ENCODE data around the gene OR52E1. TPM values are rescaled to one million over a fixed set of nuclear protein-coding genes. Genes with fewer than 3 reads are reported as not detected.
"Not testable (repeated sequence)": the region's sequence is repeated elsewhere in the genome, so short reads cannot be mapped to it uniquely, and the experiment has no call there.

The OR52E1 gene
- total and polyA plus RNA-seq, 3 donors from 2014 or later: not detected

- no peaks in the 10 kb centered on the region for H3K4me1 ChIP-seq
- intact Hi-C loops (cut with DNase I; ENCODE audit: low total_unique reads): no loop called here
- no peak overlapping the region for H3K27ac ChIP-seq
- H3K27me3 ChIP-seq: no peaks in the 10 kb centered on the region
- no peak for DNase-seq
- no peaks in the 10 kb centered on the region for H3K36me3 ChIP-seq (ENCODE audit: low read depth, missing control alignments)
- H3K4me3 ChIP-seq: no peak overlapping the region
- TF ChIP-seq CTCF (IDR thresholded peaks at IDR 0.05) (no peak), POLR2A (IDR thresholded peaks at IDR 0.05) (no peak)
- H3K9me3 ChIP-seq: no peaks in the 10 kb centered on the region
- WGBS, 2 donors: 70 to 75% methylated on average over 15 of the region's 15 CpGs
Measured at GRCh38 chr11:5046754-5047330, 22.5 kb upstream of the OR52E1 start.

- H3K27ac ChIP-seq; H3K9me3 ChIP-seq; H3K4me1 ChIP-seq; DNase-seq; H3K4me3 ChIP-seq; H3K27me3 ChIP-seq; intact Hi-C loops (cut with DNase I; ENCODE audit: low total_unique reads); H3K36me3 ChIP-seq (ENCODE audit: low read depth, missing control alignments): not testable (repeated sequence)
- WGBS, 2 donors: 83% methylated on average over 5 of the region's 5 CpGs
Measured at GRCh38 chr11:5058679-5059078, 10.7 kb upstream of the OR52E1 start.

- no peak for DNase-seq
- Histone ChIP-seq H3K9me3 (no peaks in the 10 kb centered on the region), H3K27ac (no peak within 1 kb of the TSS), H3K27me3 (no peaks in the 10 kb centered on the region), H3K4me1 (no peaks in the 10 kb centered on the region), H3K4me3 (no peak within 1 kb of the TSS), H3K36me3 (ENCODE audit: low read depth, missing control alignments) (no peaks in the 10 kb centered on the region)
- intact Hi-C loops (cut with DNase I; ENCODE audit: low total_unique reads): no loop called here
- WGBS, 2 donors: 78 to 92% methylated on average over 3 of the region's 3 CpGs
- TF ChIP-seq POLR2A (IDR thresholded peaks at IDR 0.05): no peak
Measured at GRCh38 chr11:5059391-5059790, 10.0 kb upstream of the OR52E1 start, which contains the start of gene OR52E2. TSS of gene OR52E2 (minus strand) at chr11:5059627. CDS start at chr11:5059627, 0 bp downstream.

DNA sequence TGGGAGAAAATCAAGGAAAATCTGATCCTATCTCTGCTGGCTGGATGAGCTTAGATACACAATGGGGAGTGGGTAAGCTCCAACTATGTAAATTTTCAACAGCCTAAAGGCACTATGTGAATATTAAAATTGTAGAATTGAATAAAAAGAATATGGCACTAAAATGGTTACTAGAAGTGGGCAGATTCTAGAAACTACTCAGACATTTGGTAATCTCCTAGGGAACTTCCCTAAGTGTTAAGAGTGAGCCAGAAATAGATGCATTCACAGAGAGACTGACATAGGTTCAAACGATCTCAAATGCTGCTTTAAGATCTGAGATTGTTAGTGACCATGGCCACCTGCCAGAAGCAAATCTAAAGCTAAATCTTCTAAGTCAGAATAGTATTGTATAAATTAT lies 4.3 kb upstream of the OR52E1 start:
- intact Hi-C loops (cut with DNase I; ENCODE audit: low total_unique reads): no loop called here
- Histone ChIP-seq H3K36me3 (ENCODE audit: low read depth, missing control alignments) (no peaks in the 10 kb centered on the region), H3K27ac (no peak overlapping the region), H3K27me3 (no peaks in the 10 kb centered on the region), H3K4me3 (no peak overlapping the region), H3K4me1 (no peaks in the 10 kb centered on the region), H3K9me3 (no peaks in the 10 kb centered on the region)
- no peak for DNase-seq
- TF ChIP-seq POLR2A (IDR thresholded peaks at IDR 0.05) (no peak), CTCF (IDR thresholded peaks at IDR 0.05) (no peak)
- 38 to 39% methylated on average over 1 of the region's 1 CpG for WGBS, 2 donors

DNA sequence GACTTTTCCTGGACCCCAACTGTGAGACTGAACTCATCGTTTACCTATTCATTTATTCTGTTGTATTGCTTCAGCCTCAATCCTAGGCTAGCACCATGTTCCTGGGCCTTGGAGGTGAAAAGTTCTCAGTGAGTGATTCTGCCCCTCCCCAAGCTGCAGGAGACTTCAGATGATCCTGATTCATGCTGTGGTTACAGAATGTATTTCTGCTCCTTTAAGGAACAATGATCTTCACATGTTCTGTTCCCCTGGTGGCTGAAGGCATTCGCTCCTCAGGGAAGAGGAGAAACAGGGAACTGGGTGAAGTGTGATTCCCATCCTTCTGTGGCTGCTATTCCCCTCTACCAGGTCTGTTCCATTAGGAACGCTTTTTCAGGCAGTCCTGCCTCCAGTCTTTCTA lies 2.4 kb downstream of the OR52E1 start:
- intact Hi-C loops (cut with DNase I; ENCODE audit: low total_unique reads): no loop called here
- 72 to 78% methylated on average over 3 of the region's 3 CpGs for WGBS, 2 donors
- Histone ChIP-seq H3K4me3 (no peak overlapping the region), H3K27me3 (no peaks in the 10 kb centered on the region), H3K36me3 (ENCODE audit: low read depth, missing control alignments) (no peaks in the 10 kb centered on the region), H3K4me1 (no peaks in the 10 kb centered on the region), H3K27ac (no peak overlapping the region), H3K9me3 (no peaks in the 10 kb centered on the region)
- no peak for DNase-seq
- no peak for TF ChIP-seq POLR2A (IDR thresholded peaks at IDR 0.05)
- TF ChIP-seq CTCF (IDR thresholded peaks at IDR 0.05): no peak

- TF ChIP-seq CTCF (IDR thresholded peaks at IDR 0.05) (no peak), POLR2A (IDR thresholded peaks at IDR 0.05) (no peak)
- no peak overlapping the region for H3K27ac ChIP-seq
- DNase-seq: no peak
- no peaks in the 10 kb centered on the region for H3K36me3 ChIP-seq (ENCODE audit: low read depth, missing control alignments)
- no peak overlapping the region for H3K4me3 ChIP-seq
- intact Hi-C loops (cut with DNase I; ENCODE audit: low total_unique reads): no loop called here
- H3K4me1 ChIP-seq: no peaks in the 10 kb centered on the region
- no peaks in the 10 kb centered on the region for H3K27me3 ChIP-seq
- H3K9me3 ChIP-seq: no peaks in the 10 kb centered on the region
- WGBS, 2 donors: 87 to 88% methylated on average over 2 of the region's 2 CpGs
Measured at GRCh38 chr11:5081405-5081804, 12.0 kb downstream of the OR52E1 start.
